GM19397 (cell line): Measurements from ENCODE around the gene SPATC1L.
"Not testable (repeated sequence)": the region's sequence is repeated elsewhere in the genome, so short reads cannot be mapped to it uniquely, and the experiment has no call there.

Experiments
- ATAC-seq: cut with Tn5 transposase; IDR thresholded peaks from one replicate; pipeline ENCODE4 v1.9.1; 2021; ENCODE audit warnings: mild to moderate bottlenecking, moderate library complexity; ENCODE audit not compliant: unreplicated experiment

SPATC1L gene

GRCh38 chr21:46200877-46201803 lies 16.9 kb upstream of the SPATC1L start:
- ATAC-seq: not testable (repeated sequence)

GRCh38 chr21:46199436-46200373 lies 15.4 kb upstream of the SPATC1L start:
- ATAC-seq: no peak

GRCh38 chr21:46196733-46197132 lies 12.5 kb upstream of the SPATC1L start:
- no peak for ATAC-seq

GRCh38 chr21:46195595-46196195 lies 11.4 kb upstream of the SPATC1L start:
- no peak for ATAC-seq

- ATAC-seq: no peak
These were observed 10.4 kb upstream of the SPATC1L start for GRCh38 chr21:46194374-46195334.

- ATAC-seq: no peak
These were observed 9.6 kb upstream of the SPATC1L start for GRCh38 chr21:46193829-46194373.

GRCh38 chr21:46191686-46192575 lies 7.7 kb upstream of the SPATC1L start:
- ATAC-seq: no peak

GRCh38 chr21:46191257-46191685 lies 7.0 kb upstream of the SPATC1L start:
- ATAC-seq: no peak

GRCh38 chr21:46190491-46191131 lies 6.4 kb upstream of the SPATC1L start:
- ATAC-seq: no peak

GRCh38 chr21:46189959-46190490 lies 5.8 kb upstream of the SPATC1L start:
- no peak for ATAC-seq

- ATAC-seq: no peak
These were observed 5.1 kb upstream of the SPATC1L start for GRCh38 chr21:46189213-46189958.

GRCh38 chr21:46188226-46189212 lies 4.3 kb upstream of the SPATC1L start:
- no peak for ATAC-seq

- ATAC-seq: no peak
These were observed 3.6 kb upstream of the SPATC1L start for GRCh38 chr21:46187814-46188213.

- ATAC-seq: no peak
These were observed 3.0 kb upstream of the SPATC1L start for GRCh38 chr21:46187261-46187660.

- no peak for ATAC-seq
These were observed 1.5 kb upstream of the SPATC1L start for GRCh38 chr21:46185716-46186115.
